ENCODE data around the gene CD59.
"Not testable (repeated sequence)": the region's sequence is repeated elsewhere in the genome, so short reads cannot be mapped to it uniquely, and the experiment has no call there.

Gene CD59

DNA sequence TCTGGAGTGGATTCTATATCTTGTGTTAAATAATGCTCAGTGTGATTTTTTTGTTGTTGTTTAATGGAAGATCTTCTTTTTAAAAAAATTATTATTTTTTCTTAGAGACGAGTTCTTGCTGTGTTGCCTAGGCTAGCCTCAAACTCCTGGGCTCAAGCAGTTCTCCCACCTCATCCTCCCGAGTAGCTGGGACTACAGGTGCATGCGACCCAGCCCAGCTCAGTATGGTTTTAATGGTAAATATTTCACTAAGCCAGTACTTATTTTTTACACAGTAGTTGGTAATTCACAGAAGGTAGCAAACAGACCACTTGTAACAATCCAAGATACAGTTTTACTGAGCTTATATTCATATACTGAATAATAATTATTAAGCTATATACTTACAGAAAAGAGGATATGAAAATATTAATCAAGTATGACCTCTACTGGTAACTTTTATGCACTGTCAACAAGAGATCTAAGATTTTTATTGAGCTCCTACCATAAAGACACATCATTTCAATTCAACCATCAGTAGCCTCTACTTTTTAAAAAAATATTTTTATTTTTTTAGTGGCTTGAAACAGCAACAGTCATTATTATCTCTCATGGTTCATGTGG, 6.1 kb upstream of the CD59 start:
- peak; percentile 36 for DNase-seq

DNA sequence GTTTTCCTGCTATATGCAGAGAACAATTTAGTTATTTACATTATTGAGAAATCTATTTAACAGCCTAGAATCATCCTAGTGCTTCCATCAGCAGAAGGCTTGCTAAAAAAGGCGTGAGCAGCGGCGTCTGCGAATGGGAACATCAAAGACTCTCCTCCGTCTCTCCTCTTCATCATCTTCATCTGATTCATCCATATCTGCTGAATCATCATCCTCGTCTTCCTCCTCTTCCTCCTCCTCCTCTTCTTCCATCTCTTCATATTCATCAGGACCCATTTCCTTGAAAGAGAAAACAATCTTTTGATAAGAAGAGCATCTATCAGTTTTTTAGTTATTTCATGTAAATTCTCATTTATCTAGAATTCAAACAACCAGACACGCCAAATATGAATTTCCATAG, 5.6 kb upstream of the CD59 start:
- DNase-seq, result no peak

DNA sequence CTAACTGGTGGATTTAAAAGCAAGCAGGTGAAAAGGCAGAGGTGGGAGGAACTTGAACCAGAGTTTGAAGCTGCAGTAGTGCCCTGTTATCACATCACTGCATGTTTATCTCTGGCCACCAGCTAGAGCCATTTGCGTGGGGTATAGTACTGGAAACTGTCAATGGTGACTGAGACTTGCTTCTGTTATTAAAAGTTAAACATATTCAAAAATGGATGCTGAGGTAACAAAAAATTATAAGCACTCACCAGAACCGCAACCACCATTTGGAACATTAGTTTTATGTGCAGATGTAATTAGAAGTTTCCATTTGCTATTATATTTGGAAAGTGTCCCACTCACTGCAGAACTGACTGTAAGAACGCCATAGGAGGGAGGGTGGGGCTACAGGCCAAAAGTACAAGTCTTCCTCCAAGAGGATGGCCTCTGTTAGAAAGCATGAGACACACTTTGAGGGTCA, 1.2 kb upstream of the CD59 start:
- DNase-seq, result peak; percentile 21

DNA sequence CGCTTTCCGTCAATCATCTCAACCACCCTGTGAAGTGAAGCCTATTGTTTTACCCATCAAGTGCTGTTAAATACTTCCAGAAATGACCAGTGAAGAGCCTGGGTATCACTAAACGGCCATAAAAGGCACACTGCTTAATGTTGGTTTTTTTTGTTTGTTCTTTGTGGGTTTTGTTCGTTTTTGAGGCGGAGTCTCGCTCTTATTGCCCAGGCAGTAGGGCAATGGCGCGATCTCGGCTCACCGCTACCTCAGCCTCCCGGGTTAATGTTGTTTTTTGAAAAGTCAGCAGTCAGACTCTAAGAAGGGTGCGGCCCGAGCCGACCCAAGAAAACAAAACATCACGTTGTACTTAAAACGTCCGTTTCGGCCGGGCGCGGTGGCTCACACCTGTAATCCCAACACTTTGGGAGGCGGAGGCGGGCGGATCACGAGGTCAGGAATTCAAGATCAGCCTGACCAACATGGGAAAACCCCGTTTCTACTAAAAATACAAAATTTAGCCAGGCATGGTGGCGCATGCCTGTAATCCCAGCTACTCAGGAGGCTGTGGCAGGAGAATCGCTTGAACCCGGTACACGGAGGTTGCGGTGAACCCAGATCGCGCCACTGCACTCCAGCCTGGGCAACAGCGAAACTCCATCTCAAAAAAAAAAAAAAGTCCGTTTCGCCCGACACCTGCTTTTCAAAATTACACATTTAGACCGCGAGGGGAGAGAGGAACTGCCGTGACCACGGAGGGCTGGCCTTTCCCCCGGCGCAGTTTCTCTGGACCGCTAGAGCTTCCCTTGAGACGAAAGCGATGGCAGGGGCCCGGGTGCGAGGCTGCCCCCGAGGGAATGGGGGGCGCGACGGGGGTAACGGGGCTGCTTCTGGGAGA, 714 bp downstream of the CD59 start:
- peak; percentile 34 for DNase-seq

DNA sequence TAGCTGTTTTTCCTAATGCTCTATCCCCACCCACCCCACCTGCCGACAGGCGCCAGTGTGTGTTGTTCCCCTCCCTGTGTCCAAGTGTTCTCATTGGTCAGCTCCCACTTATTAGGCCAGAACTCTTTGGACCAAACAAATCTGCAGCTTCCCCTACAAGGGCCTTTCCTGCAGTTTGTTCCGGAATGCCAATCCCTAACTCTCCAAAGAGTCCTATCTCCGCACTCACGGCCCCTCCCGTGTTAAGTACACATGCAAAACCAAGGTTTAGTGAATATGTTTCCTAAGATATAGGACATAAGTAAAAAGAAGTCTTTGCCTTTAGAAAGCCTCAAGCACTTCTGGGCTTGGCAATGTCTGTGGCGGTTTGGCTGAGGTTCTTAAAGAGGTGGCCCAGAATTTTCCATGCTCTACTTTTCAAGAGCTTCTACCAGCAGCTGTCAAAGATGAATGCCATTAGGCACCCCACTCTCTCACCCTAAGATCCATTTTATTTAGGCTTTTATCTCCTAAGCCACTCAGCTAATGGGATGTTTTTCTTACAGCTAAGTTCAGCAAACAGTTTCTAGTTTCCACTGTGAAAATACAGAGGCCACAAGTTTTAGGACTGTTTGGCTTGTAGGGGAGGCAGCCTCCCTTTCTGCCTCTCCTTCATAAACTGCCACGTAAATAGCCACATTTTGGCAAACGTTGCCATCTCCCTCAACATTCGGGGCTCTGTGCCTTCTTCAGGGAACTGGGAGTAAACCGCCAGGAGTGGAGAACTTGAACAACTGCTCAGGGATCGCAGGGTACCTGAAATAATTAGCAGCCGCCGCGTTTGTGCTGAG, 1.6 kb downstream of the CD59 start:
- DNase-seq, result no peak

DNA sequence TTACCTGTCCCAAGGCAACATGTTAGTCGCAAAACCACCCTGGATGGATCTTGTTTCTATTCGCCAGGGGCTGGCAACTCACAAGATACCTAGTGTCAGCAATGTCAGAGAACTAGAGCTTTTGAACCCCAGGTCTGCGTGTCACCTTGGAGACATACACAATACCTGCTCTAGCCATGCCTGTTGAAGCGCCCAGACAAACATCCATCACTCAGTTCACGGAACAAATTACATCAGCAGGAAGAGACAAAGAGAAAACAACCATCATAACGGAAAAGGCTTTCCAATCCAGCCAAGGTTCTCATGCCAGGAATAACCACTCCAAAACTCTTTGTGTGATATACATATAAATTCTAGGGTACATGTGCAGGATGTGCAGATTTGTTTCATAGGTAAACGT, 2.2 kb downstream of the CD59 start:
- no peak for DNase-seq

DNA sequence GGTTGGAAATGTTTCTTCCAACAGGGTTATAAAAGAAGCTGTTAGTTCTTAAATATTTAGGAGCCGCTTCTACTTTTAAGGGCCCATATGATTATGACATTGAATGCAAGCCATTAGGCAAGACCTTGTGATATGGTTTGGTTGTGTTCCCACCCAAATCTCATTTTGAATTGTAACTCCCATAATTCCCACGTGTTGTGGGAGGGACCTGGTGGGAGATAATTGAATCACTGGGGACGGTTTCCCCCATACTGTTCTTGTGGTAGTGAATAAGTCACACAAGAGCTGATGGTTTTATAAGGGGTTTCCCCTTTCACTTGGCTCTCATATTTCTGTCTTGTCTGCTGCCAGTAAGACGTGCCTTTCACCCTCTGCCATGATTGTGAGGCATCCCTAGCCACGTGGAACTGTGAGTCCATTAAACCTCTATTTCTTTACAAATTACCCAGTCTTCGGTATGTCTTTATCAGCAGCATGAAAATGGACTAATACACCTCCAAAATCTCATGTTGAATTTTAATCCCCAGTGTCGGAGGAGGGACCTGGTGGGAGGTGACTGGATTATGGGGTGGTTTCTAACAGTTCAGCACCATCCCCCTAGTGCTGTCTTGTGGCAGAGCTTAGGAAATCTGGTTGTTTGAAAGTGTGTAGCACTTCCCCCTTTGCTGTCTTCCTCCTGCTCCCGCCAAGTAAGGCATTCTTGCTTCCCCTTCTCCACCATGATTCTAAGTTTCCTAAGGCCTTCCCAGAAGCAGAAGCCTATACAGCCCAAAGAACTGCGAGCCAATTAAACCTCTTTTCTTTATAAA, 4.3 kb downstream of the CD59 start:
- DNase-seq, result peak; percentile 29

DNA sequence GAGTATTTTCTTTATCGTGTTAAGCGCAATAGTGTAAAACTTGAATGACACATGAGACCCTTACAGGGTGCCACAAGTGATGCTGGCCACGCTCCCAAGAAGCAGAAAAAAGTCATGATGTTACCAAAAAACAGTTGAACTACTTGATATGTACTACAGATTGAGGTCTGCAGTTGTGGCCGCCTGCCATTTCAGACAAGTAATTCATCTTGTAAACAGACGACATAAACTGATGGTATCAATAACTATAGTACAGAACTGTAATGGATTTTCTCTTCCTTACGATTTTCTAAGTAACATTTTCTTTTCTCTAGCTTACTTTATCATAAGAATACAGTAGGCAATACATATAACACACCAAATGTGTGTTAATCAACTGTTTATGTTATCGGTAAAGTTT, 5.5 kb downstream of the CD59 start:
- no peak for DNase-seq

DNA sequence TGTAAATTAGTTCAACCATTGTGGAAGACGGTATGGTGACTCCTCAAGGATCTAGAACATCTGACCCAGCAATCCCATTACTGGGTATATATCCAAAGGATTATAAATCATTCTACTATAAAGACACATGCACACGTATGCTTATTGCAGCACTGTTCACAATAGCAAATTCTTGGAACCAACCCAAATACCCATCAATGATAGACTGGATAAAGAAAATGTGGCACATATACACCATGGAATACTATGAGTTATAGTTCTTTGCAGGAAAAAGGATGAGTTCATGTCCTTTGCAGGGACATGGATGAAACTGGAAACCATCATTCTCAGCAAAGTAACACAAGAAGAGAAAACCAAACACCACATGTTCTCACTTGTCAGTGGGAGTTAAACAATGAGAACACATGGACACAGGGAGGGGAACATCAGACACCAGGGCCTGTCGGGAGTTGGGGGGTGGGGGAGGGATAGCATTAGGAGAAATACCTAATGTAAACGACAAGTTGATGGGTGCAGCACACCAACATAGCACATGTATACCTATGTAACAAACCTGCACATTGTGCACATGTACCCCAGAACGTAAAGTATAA, 7.1 kb downstream of the CD59 start:
- DNase-seq, result not testable (repeated sequence)

DNA sequence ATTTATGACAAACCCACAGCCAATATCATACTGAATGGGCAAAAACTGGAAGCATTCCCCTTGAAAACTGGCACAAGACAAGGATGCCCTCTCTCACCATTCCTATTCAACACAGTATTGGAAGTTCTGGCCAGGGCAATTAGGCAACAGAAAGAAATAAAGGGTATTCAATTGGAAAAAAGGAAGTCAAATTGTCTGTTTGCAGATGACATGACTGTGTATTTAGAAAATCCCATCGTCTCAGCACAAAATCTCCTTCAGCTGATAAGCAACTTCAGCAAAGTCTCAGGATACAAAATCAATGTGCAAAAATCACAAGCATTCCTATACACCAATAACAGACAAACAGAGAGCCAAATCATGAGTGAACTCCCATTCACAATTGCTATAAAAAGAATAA, 8.7 kb downstream of the CD59 start:
- not testable (repeated sequence) for DNase-seq

DNA sequence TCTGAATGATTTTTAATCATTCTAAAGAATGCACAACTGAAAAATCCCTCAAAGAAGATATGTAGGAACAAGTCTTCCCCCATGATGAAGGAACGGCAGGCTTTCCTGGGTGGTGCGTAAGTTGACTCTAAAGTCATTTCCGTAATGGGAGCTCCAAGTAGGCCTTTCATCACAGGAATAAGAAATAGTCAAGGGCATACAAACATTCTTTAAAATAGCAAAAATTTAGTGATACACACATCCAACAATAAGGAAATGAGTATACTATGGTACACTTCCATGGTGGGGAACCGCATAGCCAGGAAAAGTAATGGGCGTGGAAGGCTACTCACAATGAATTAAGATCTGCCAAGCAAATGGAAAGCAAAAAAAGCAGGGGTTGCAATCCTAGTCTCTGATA, 10.7 kb downstream of the CD59 start:
- DNase-seq, result no peak

DNA sequence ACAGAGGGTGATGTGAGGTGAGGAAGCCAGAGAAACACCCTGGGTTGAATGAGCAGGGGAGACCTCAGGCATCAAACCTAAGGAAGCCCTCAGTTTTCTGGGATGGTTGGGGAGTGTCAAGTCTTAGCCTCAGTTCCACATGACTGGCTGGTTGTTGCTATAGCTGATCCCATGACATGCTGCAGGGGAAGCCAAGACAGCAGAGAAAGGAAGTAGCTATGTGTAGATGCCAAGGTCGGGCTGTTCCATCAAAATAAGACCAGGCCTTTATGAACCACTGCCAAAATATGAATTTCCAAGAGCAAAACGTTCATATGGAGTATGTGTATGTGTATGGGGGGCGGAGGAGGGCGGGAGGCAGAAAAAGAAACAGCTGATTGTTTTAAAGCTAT, 11.6 kb downstream of the CD59 start:
- DNase-seq, result peak; percentile 35

DNA sequence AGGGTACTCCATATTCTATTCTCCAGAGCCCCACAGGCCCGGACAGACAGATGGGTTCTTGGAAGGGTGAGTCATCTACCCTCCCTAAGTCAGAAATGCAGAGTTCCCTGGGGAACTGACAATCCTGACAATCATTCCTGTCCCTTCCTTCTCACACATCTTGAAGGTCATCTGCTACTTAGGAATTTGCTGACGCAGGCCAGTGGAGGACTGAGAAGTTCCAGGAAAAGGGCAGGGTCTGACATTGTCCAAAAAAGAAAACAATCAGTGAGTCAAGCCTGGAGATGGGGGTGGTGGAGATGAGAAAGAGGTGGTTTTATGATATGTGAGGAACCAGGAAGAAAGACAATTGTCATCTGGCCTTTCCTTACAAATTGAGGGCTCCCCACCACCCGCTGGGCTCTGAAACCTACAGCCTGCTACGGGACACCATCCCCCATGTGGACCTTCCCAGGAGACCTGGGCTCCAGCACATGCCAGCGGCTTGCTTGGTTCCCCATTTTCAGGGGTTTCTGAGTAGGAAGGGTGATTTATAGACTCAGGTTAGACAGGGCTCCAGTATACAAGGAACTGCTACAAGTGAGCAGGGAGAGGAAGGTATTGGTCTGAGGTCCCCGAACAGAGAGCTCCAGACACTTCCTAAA, 12.9 kb downstream of the CD59 start:
- DNase-seq, result peak; percentile 94

DNA sequence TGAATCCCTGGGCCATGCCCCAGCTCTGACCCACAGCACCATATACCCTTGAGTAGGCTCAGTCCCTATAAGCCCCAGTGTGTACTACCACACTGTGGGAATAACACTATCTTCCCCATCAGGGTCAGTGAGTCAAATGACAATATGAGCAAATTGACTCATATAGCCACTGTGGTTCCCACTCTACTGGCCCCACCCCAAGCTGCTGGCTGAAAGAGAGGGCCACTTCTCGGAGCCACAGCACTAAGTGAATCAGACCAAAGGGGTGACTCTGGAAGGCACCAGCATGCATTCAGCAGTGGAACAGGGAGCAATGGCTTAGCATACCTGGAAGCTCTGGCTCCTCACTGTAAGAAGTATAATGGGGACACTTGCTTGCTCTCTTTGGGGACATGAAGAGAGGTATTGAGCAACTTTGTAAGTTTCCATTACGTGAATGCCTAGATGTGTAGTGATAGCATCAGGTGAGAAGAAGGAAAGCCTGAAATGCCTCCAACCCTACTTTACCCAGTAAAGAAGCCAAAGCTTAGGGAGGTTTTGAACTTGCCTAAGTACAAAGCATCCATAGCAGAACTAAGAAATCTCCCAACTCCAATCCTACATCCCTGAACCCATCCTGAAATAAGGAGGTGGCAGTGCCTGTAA, 13.5 kb downstream of the CD59 start:
- DNase-seq, result peak; percentile 71

DNA sequence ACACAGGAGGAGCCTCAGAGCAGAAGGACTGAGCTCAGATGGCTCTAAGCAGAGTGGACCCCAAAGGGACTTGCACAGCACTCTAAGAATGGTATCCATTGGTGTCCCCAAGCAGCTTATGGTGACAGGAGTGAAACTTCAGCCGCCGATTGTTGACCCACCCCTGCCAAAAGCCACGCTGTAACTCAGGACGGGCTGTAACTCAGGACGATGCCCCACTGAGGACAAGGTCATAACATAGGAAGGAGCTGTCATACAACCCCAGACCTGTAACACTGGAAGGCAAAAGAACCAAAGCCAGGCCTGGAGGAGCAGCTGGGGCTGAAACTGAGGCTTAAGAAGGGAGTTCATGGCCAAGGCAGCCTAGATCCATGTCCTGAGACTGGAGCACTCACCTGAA, 14.2 kb downstream of the CD59 start:
- DNase-seq, result no peak

DNA sequence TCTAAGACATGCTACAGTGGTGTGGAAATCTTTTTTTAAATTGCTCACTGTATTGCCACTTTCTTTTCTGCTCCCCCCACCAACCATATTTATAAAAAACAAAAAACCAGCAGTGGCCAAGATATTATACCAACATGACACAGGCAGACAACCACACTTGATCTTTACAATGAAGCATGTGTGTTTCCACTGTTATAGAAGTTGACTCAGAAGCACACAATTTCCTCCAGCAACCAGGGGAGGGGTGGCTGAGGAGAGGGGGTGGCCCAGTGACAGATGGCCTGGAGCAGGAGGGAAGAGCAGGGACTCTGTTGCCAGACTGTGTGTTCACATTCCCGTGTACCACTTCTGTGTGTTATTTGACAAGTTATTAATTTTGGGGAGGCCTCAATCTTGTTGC, 14.8 kb downstream of the CD59 start:
- DNase-seq, result peak; percentile 75

DNA sequence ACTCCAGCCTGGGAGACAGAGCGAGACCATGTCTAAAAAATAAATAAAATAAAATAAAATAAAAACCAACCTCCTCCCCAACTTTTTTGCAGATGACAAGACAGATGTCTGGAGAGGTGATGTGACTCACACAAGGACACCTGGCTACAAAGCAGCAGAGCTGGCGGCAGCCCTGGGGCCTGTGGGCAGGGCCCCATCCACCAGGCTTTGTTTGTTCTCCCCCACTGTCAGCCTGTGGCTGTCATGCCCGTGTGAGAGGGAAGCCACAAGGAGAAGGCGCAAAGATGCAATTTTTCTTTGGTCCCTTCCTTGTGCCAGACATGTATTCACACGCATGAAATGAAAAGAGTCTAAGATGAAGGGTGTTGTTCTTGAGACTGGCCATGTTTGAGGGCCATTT, 16.6 kb downstream of the CD59 start:
- DNase-seq, result no peak

DNA sequence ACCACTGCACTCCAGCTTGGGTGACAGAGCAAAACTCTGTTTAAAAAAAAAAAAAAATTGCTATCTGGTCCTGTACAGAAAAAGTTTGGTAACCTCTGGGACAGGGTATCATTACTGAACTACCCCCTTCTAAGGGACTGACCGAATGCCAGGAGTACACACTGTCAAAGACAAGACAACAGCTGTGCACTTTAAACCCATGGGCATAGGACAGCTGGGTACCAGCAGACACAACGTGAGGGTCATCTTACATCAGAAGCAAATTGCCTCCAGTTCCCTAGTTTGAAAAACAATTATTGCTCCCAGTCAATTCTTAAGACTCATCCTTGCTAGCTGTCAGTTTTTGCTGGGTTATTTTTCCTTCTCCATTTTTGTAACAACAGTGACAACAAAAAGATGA, 17.8 kb downstream of the CD59 start:
- no peak for DNase-seq

DNA sequence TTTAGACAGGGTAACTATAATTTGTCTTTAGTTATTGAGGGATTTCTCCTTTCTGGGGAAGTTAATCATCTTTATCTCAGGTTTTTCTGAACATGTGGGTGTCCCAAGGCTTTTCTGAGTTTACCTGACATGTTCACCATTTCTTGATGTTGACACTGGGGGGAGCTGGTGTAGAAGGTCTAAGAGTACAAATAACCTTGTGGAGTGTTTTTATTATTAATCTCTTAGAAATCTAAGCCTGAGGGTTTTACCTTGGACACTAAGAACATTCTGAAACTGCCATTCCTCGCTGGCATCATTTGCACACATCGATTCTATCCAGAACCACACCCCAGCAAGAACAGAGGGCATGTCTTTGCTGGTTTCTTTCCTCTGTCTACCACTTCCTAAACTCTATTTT, 20.0 kb downstream of the CD59 start:
- DNase-seq, result no peak

DNA sequence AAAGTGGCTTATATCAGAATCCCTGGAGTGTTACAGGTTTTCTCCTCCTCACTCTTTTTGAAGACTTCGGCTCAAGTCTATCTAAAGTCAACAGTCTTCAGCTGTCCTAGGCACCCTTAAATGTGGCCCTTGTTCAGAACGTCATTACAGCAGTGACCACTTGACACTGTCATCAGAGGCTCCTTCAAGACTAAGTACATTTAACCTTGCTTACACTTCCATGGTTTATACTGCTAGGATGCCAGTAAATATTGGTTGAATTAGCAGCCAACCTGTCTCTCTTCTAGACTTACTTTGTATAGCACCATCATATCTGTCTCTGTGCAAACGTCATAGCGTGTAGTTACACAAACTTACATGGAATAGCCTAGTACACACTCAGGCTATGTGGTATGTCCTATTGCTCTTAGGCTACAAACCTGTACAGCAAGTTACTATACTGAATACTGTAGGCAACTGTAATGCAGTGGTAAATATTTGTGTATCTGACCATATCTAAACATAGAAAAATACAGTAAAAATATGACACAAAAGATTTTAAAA, 22.3 kb downstream of the CD59 start:
- DNase-seq, result no peak

Data from fibroblast of skin of right quadriceps (primary cell).